HAP-1 (cell line): ENCODE data around the gene RAD21L1.

Experiments
- DNase-seq, 2 experiments: peaks; one replicate each; pipeline ENCODE4 v3.0.0-alpha.2; 2016 to 2020; ENCODE audit warnings: low spot score in 2 of 2
- H3K27me3 ChIP-seq: fragments of 250-450 bp; sonication (Bioruptor Pico); 2 replicates; pipeline ENCODE4 v1.5.1; 2020; ENCODE audit warnings: low read depth, mild to moderate bottlenecking, moderate library complexity
- H3K36me3 ChIP-seq: fragments of 250-450 bp; sonication (Bioruptor Pico); replicated peaks from 2 replicates; pipeline ENCODE4 v1.5.1; 2020; ENCODE audit warnings: mild to moderate bottlenecking
- H3K4me1 ChIP-seq: fragments of 250-450 bp; sonication (Bioruptor Pico); 2 replicates; pipeline ENCODE4 v1.5.1; 2020; ENCODE audit warnings: mild to moderate bottlenecking
- H3K4me3 ChIP-seq: fragments of 250-450 bp; sonication (Bioruptor Pico); 2 replicates; pipeline ENCODE4 v1.5.1; 2020; ENCODE audit warnings: mild to moderate bottlenecking, moderate library complexity
- H3K9me3 ChIP-seq: fragments of 250-450 bp; sonication (Bioruptor Pico); 2 replicates; pipeline ENCODE4 v1.5.1; 2020; ENCODE audit warnings: mild to moderate bottlenecking, moderate library complexity
- in situ Hi-C: fragments of 300-500 bp; cut with MboI; formaldehyde crosslinking; loops from 3 replicates; pipeline ENCODE4 v1.14.3; 2020; ENCODE audit warnings: low sequenced_read_pairs, inconsistent platforms, mixed read lengths

RAD21L1 gene

GRCh38 chr20:1188347-1188746 lies 37.5 kb upstream of the RAD21L1 start:
- no peaks in the 10 kb centered on the region for H3K36me3 ChIP-seq
- no peak overlapping the region for H3K4me3 ChIP-seq
- in situ Hi-C loops, result no loop called here
- H3K9me3 ChIP-seq, result no peaks in the 10 kb centered on the region
- H3K4me1 ChIP-seq, result no peaks in the 10 kb centered on the region
- peaks cover 2% of the 10 kb centered on the region; the same call in 1 of the 2 replicates for H3K27me3 ChIP-seq
- no peak for DNase-seq

- no peaks in the 10 kb centered on the region for H3K9me3 ChIP-seq
- peaks cover 2% of the 10 kb centered on the region; the same call in 1 of the 2 replicates for H3K27me3 ChIP-seq
- no peaks in the 10 kb centered on the region for H3K36me3 ChIP-seq
- H3K4me3 ChIP-seq, result no peak overlapping the region
- no peaks in the 10 kb centered on the region for H3K4me1 ChIP-seq
- no peak for DNase-seq
- in situ Hi-C loops, result no loop called here
Observed at GRCh38 chr20:1189827-1190226, 36.0 kb upstream of the RAD21L1 start.

GRCh38 chr20:1190847-1191246 lies 35.0 kb upstream of the RAD21L1 start:
- DNase-seq, result no peak
- Histone ChIP-seq H3K27me3 (peaks cover 2% of the 10 kb centered on the region; the same call in 1 of the 2 replicates), H3K4me3 (no peak overlapping the region), H3K4me1 (no peaks in the 10 kb centered on the region), H3K9me3 (no peaks in the 10 kb centered on the region), H3K36me3 (no peaks in the 10 kb centered on the region)
- in situ Hi-C loops, result no loop called here

GRCh38 chr20:1191299-1191698 lies 34.5 kb upstream of the RAD21L1 start:
- in situ Hi-C loops, result no loop called here
- H3K4me3 ChIP-seq, result no peak overlapping the region
- H3K4me1 ChIP-seq, result no peaks in the 10 kb centered on the region
- no peaks in the 10 kb centered on the region for H3K36me3 ChIP-seq
- no peaks in the 10 kb centered on the region for H3K9me3 ChIP-seq
- peaks cover 2% of the 10 kb centered on the region; the same call in 1 of the 2 replicates for H3K27me3 ChIP-seq
- DNase-seq, result no peak

- no peak for DNase-seq
- H3K27me3 ChIP-seq, result peaks cover 2% of the 10 kb centered on the region; the same call in 1 of the 2 replicates
- no peaks in the 10 kb centered on the region for H3K4me1 ChIP-seq
- in situ Hi-C loops, result no loop called here
- no peak overlapping the region for H3K4me3 ChIP-seq
- no peaks in the 10 kb centered on the region for H3K9me3 ChIP-seq
- H3K36me3 ChIP-seq, result no peaks in the 10 kb centered on the region
Observed at GRCh38 chr20:1195226-1195625, 30.6 kb upstream of the RAD21L1 start.

GRCh38 chr20:1196634-1197033 lies 29.2 kb upstream of the RAD21L1 start:
- no peaks in the 10 kb centered on the region for H3K9me3 ChIP-seq
- no peak overlapping the region for H3K4me3 ChIP-seq
- no peaks in the 10 kb centered on the region for H3K4me1 ChIP-seq
- in situ Hi-C loops, result no loop called here
- DNase-seq, result no peak
- no peaks in the 10 kb centered on the region; the same call in 1 of the 2 replicates for H3K27me3 ChIP-seq
- no peaks in the 10 kb centered on the region for H3K36me3 ChIP-seq

- H3K4me3 ChIP-seq, result no peak overlapping the region
- in situ Hi-C loops, result no loop called here
- no peaks in the 10 kb centered on the region; the same call in 1 of the 2 replicates for H3K27me3 ChIP-seq
- H3K36me3 ChIP-seq, result no peaks in the 10 kb centered on the region
- DNase-seq, result no peak
- H3K4me1 ChIP-seq, result no peaks in the 10 kb centered on the region
- no peaks in the 10 kb centered on the region for H3K9me3 ChIP-seq
Observed at GRCh38 chr20:1197801-1198200, 28.0 kb upstream of the RAD21L1 start.

- no peaks in the 10 kb centered on the region for H3K9me3 ChIP-seq
- DNase-seq, result no peak
- in situ Hi-C loops, result no loop called here
- H3K4me3 ChIP-seq, result no peak overlapping the region
- no peaks in the 10 kb centered on the region for H3K36me3 ChIP-seq
- no peaks in the 10 kb centered on the region for H3K4me1 ChIP-seq
- H3K27me3 ChIP-seq, result no peaks in the 10 kb centered on the region; the same call in 1 of the 2 replicates
Observed at GRCh38 chr20:1198751-1199150, 27.1 kb upstream of the RAD21L1 start.

- no peaks in the 10 kb centered on the region for H3K4me1 ChIP-seq
- in situ Hi-C loops, result no loop called here
Observed at GRCh38 chr20:1199212-1199873, 26.5 kb upstream of the RAD21L1 start.

GRCh38 chr20:1199964-1200363 lies 25.9 kb upstream of the RAD21L1 start:
- H3K4me1 ChIP-seq, result no peaks in the 10 kb centered on the region
- no peaks in the 10 kb centered on the region for H3K36me3 ChIP-seq
- H3K27me3 ChIP-seq, result no peaks in the 10 kb centered on the region; the same call in 1 of the 2 replicates
- H3K9me3 ChIP-seq, result no peaks in the 10 kb centered on the region
- DNase-seq, result no peak
- in situ Hi-C loops, result no loop called here
- no peak overlapping the region for H3K4me3 ChIP-seq

More at GRCh38 chr20:1199212-1199873, 26.5 kb upstream of the RAD21L1 start:
- Histone ChIP-seq H3K36me3 (no peaks in the 10 kb centered on the region), H3K9me3 (no peaks in the 10 kb centered on the region), H3K27me3 (no peaks in the 10 kb centered on the region; the same call in 1 of the 2 replicates), H3K4me3 (no peak overlapping the region)
- no peak for DNase-seq

- Histone ChIP-seq H3K36me3 (no peaks in the 10 kb centered on the region), H3K27me3 (no peaks in the 10 kb centered on the region; the same call in 1 of the 2 replicates), H3K4me1 (no peaks in the 10 kb centered on the region), H3K4me3 (no peak within 1 kb of the TSS), H3K9me3 (no peaks in the 10 kb centered on the region)
- no peak for DNase-seq
- in situ Hi-C loops, result no loop called here
Observed at GRCh38 chr20:1202762-1203504, 22.9 kb upstream of the RAD21L1 start, which contains the start of gene C20orf202. C20orf202 (plus strand) TSS chr20:1203454; CDS start chr20:1203586, 132 bp downstream.

GRCh38 chr20:1203630-1204029 lies 22.2 kb upstream of the RAD21L1 start:
- no peaks in the 10 kb centered on the region for H3K36me3 ChIP-seq
- DNase-seq, result no peak
- H3K9me3 ChIP-seq, result no peaks in the 10 kb centered on the region

GRCh38 chr20:1204113-1204512 lies 21.7 kb upstream of the RAD21L1 start:
- in situ Hi-C loops, result no loop called here
- no peak for DNase-seq
- Histone ChIP-seq H3K4me3 (no peak overlapping the region), H3K36me3 (no peaks in the 10 kb centered on the region), H3K27me3 (peaks cover 8% of the 10 kb centered on the region), H3K9me3 (no peaks in the 10 kb centered on the region), H3K4me1 (no peaks in the 10 kb centered on the region)

More at GRCh38 chr20:1203630-1204029, 22.2 kb upstream of the RAD21L1 start:
- Histone ChIP-seq H3K4me3 (no peak overlapping the region), H3K4me1 (no peaks in the 10 kb centered on the region), H3K27me3 (peaks cover 3% of the 10 kb centered on the region)
- in situ Hi-C loops, result no loop called here

- no peak overlapping the region for H3K4me3 ChIP-seq
- H3K4me1 ChIP-seq, result no peaks in the 10 kb centered on the region
- peaks cover 13% of the 10 kb centered on the region for H3K27me3 ChIP-seq
- DNase-seq, result no peak
- H3K9me3 ChIP-seq, result no peaks in the 10 kb centered on the region
- in situ Hi-C loops, result no loop called here
- no peaks in the 10 kb centered on the region for H3K36me3 ChIP-seq
Observed at GRCh38 chr20:1204576-1204975, 21.3 kb upstream of the RAD21L1 start.
